Caco-2 (cell line): Measurements from ENCODE around the gene JAG2. TPM values are rescaled to one million over a fixed set of nuclear protein-coding genes. Genes with fewer than 3 reads are reported as not detected.
A peak's percentile ranks its signal among the peaks of the same experiment; 100 is the strongest.

Source experiments
- BruUV-seq: library from RNA; stranded (reverse); fragments of 400-500 nt; replicated peaks from 2 replicates; lab custom pipeline; 2021; lab: Mats Ljungman, UMichigan
- CTCF ChIA-PET: fragments of 300-600 bp; sonication (Branson Sonifier 250); formaldehyde crosslinking; loops from one replicate; lab custom pipeline; 2022; ENCODE audit warnings: antibody characterized with exemption; lab: Charles Lee
- POLR2A ChIA-PET: fragments of 300-600 bp; sonication (Branson Sonifier 250); formaldehyde crosslinking; loops from one replicate; lab custom pipeline; 2022; ENCODE audit warnings: antibody characterized with exemption; lab: Charles Lee
- DNase-seq, 2 experiments: peaks; one replicate each; pipeline versions ENCODE4 v3.0.0 to v3.0.0-alpha.2; 2020 to 2022
- H3K27me3 ChIP-seq: replicated peaks from 2 replicates; pipeline ENCODE4 v1.6.0; 2011; ENCODE audit warnings: low read length; ENCODE audit not compliant: control insufficient read depth, insufficient read depth
- H3K36me3 ChIP-seq: 2 replicates; pipeline ENCODE4 v1.5.1; 2011; ENCODE audit warnings: low read length; ENCODE audit not compliant: control insufficient read depth, insufficient read depth
- H3K4me1 ChIP-seq: fragments of 250-450 bp; sonication (Bioruptor Pico); 2 replicates; pipeline ENCODE4 v1.5.1; 2020; ENCODE audit warnings: mild to moderate bottlenecking
- H3K4me3 ChIP-seq: 2 replicates; pipeline ENCODE4 v1.5.1; 2011; ENCODE audit warnings: low read depth, mild to moderate bottlenecking, control low read depth, low read length
- H3K9me3 ChIP-seq: fragments of 250-450 bp; sonication (Bioruptor Pico); 2 replicates; pipeline ENCODE4 v1.5.1; 2020; ENCODE audit warnings: mild to moderate bottlenecking, moderate library complexity
- H3K27ac Mint-ChIP-seq: one replicate; pipeline ENCODE4 v1.8.0; 2022; ENCODE audit warnings: mixed read lengths; ENCODE audit not compliant: unreplicated experiment
- H3K27me3 Mint-ChIP-seq: one replicate; pipeline ENCODE4 v1.8.0; 2022; ENCODE audit warnings: mixed read lengths; ENCODE audit not compliant: insufficient read depth, unreplicated experiment
- H3K36me3 Mint-ChIP-seq: one replicate; pipeline ENCODE4 v1.8.0; 2022; ENCODE audit warnings: mild to moderate bottlenecking, mixed read lengths; ENCODE audit not compliant: insufficient read depth, unreplicated experiment
- H3K4me1 Mint-ChIP-seq: one replicate; pipeline ENCODE4 v1.8.0; 2022; ENCODE audit warnings: low read depth, mixed read lengths; ENCODE audit not compliant: unreplicated experiment
- H3K4me3 Mint-ChIP-seq: one replicate; pipeline ENCODE4 v1.8.0; 2022; ENCODE audit warnings: mild to moderate bottlenecking, moderate library complexity, mixed read lengths; ENCODE audit not compliant: unreplicated experiment
- H3K9me3 Mint-ChIP-seq: one replicate; pipeline ENCODE4 v1.8.0; 2022; ENCODE audit warnings: mixed read lengths; ENCODE audit not compliant: unreplicated experiment
- intact Hi-C: fragments of 100-400 bp; cut with micrococcal nuclease; formaldehyde crosslinking; loops from one replicate; pipeline ENCODE4 v1.10.0; 2022; ENCODE audit not compliant: unreplicated experiment
- total RNA-seq: library from RNA; stranded (reverse); gene quantifications from 2 replicates; pipeline ENCODE4 v1.2.3, GENCODE V29; 2022
- TF ChIP-seq, protein P1 (sequence below), 2 experiments: fragments of 200-600 bp in 1 of 2; IDR thresholded peaks; 1 replicate in 1 of 2; 2 replicates in 1 of 2; pipeline versions ENCODE4 v1.5.1 to v1.8.0; 2011 to 2022; ENCODE audit warnings: antibody characterized with exemption in 1 of 2, control low read depth in 1 of 2, inconsistent platforms in 1 of 2, low read depth in 1 of 2, low read length in 1 of 2, mild to moderate bottlenecking in 1 of 2, moderate library complexity in 1 of 2; ENCODE audit not compliant: insufficient read depth in 1 of 2, severe bottlenecking in 1 of 2, unreplicated experiment in 1 of 2

JAG2 gene
- total RNA-seq, 1 experiment from 2014 or later, result 43.0 TPM

DNA sequence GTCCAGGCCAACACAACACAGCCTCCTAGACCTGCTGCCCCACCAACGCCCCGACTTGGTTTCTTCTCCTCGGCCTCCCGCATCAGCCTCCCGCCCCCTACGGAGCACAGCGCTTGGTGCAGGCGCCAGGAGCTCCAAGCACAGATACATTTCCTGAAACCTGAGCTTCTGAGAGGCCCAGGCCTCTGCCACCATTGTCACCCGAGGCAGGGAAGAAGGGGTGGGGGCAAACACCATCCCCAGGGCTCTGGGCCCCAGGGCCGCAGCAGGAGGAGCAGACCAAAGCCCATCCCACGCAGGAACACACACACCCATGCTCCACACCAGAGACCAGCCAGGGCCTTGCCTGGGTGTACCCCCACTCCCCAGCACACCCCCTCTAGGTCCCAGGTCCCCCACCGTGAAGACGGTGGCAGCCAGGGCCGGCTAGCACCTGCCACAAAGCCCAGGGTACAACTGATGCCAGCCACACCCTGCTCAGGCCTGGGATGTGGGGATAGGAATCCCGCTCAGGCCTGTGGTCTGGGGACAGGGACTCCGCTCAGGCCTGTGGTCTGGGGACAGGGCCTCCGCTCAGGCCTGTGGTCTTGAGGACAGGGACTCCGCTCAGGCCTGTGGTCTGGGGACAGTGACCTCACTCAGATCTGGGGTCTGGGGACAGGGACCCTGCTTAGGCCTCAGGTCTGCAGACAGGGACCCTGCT is 5.4 kb downstream of the JAG2 start:
- Mint-ChIP-seq H3K4me3 (no peak overlapping the region), H3K4me1 (no peaks in the 10 kb centered on the region), H3K27me3 (no peaks in the 10 kb centered on the region), H3K27ac (no peak overlapping the region), H3K36me3 (no peaks in the 10 kb centered on the region), H3K9me3 (no peaks in the 10 kb centered on the region)
- ChIA-PET CTCF (no interaction called here), POLR2A (no interaction called here)
- no TSS peak for BruUV-seq
- Histone ChIP-seq H3K9me3 (no peaks in the 10 kb centered on the region), H3K4me1 (peaks cover 6% of the 10 kb centered on the region), H3K27me3 (no peaks in the 10 kb centered on the region), H3K36me3 (no peaks in the 10 kb centered on the region), H3K4me3 (no peak overlapping the region)
- TF ChIP-seq, protein P1, sequence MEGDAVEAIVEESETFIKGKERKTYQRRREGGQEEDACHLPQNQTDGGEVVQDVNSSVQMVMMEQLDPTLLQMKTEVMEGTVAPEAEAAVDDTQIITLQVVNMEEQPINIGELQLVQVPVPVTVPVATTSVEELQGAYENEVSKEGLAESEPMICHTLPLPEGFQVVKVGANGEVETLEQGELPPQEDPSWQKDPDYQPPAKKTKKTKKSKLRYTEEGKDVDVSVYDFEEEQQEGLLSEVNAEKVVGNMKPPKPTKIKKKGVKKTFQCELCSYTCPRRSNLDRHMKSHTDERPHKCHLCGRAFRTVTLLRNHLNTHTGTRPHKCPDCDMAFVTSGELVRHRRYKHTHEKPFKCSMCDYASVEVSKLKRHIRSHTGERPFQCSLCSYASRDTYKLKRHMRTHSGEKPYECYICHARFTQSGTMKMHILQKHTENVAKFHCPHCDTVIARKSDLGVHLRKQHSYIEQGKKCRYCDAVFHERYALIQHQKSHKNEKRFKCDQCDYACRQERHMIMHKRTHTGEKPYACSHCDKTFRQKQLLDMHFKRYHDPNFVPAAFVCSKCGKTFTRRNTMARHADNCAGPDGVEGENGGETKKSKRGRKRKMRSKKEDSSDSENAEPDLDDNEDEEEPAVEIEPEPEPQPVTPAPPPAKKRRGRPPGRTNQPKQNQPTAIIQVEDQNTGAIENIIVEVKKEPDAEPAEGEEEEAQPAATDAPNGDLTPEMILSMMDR (IDR thresholded peaks at IDR 0.05; ENCODE audit: insufficient read depth in 1 of 2, low read depth in 1 of 2, low read length in 1 of 2, severe bottlenecking in 1 of 2, unreplicated experiment in 1 of 2), result no peak
- DNase-seq, result no peak
- intact Hi-C loops, result no loop called here

DNA sequence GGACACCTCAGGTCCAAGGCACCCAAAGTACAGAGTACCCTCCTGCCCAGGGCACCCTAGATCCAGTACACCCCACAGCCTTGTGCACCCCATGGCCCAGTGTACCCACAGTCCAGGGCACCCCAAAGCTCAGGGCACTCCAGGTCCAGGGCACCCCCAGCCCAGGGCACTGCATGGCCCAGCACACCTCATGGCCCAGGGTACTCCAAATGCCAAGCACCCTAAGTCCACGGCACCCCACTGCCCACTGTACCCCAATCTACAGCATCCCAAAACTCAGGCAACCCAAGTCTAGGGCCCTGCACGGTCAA is 6.0 kb downstream of the JAG2 start:
- Histone ChIP-seq H3K36me3 (no peaks in the 10 kb centered on the region), H3K4me1 (peaks cover 6% of the 10 kb centered on the region), H3K27me3 (no peaks in the 10 kb centered on the region), H3K9me3 (no peaks in the 10 kb centered on the region), H3K4me3 (no peak overlapping the region)
- intact Hi-C loops, result no loop called here
- no peak for DNase-seq
- Mint-ChIP-seq H3K9me3 (no peaks in the 10 kb centered on the region), H3K36me3 (no peaks in the 10 kb centered on the region), H3K27ac (no peak overlapping the region), H3K27me3 (no peaks in the 10 kb centered on the region), H3K4me1 (no peaks in the 10 kb centered on the region), H3K4me3 (no peak overlapping the region)
- ChIA-PET POLR2A (no interaction called here), CTCF (no interaction called here)
- BruUV-seq, result no TSS peak
- TF ChIP-seq, protein P1 (IDR thresholded peaks at IDR 0.05; ENCODE audit: insufficient read depth in 1 of 2, low read depth in 1 of 2, low read length in 1 of 2, severe bottlenecking in 1 of 2, unreplicated experiment in 1 of 2), result no peak

DNA sequence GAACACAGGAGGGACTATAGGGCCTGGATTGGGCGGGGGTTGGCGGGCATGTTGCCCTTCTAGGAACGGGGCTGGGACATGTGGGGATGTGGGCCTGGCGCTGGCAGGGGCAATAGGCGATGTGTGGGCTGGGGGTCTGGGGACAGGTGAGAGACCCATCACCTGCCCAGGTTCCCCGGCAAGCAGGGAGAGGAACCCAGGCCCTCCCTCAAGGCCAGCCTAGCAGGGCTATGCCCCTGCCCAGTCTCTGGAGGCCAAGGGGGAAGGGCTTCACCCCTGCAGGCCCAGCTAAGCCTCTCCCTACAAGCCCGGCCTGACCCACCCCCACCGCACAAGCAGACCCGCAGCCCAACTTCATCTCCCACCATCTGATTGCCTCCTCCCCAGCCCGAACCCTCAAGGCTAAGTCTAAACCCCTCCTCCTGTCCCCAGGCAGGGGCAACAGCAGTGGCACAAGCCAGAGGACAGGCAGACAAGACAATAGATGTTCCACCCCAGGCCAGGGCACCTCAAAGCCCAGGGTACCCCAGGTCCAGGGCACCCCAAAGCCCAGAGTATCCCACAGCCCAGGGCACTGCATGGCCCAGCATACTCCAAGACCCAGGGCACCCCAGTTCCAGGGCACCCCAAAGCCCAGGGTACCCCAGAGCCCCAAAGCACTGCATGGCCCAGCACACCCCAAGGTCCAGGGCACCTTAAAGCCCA is 6.5 kb downstream of the JAG2 start:
- TF ChIP-seq, protein P1 (IDR thresholded peaks at IDR 0.05; ENCODE audit: insufficient read depth in 1 of 2, low read depth in 1 of 2, low read length in 1 of 2, severe bottlenecking in 1 of 2, unreplicated experiment in 1 of 2), result no peak
- Mint-ChIP-seq H3K36me3 (no peaks in the 10 kb centered on the region), H3K9me3 (no peaks in the 10 kb centered on the region), H3K4me3 (no peak overlapping the region), H3K27ac (no peak overlapping the region), H3K27me3 (no peaks in the 10 kb centered on the region), H3K4me1 (no peaks in the 10 kb centered on the region)
- no peaks in the 10 kb centered on the region for H3K9me3 ChIP-seq
- DNase-seq, result peak in 1 of 2 experiments; percentile 51
- no peaks in the 10 kb centered on the region for H3K27me3 ChIP-seq
- BruUV-seq, result no TSS peak
- no peak overlapping the region for H3K4me3 ChIP-seq
- no peaks in the 10 kb centered on the region for H3K36me3 ChIP-seq
- ChIA-PET CTCF (no interaction called here), POLR2A (no interaction called here)
- intact Hi-C loops, result no loop called here
- peaks cover 5% of the 10 kb centered on the region for H3K4me1 ChIP-seq
